ENCODE data around the gene ALOX12B.

The ALOX12B gene

DNA sequence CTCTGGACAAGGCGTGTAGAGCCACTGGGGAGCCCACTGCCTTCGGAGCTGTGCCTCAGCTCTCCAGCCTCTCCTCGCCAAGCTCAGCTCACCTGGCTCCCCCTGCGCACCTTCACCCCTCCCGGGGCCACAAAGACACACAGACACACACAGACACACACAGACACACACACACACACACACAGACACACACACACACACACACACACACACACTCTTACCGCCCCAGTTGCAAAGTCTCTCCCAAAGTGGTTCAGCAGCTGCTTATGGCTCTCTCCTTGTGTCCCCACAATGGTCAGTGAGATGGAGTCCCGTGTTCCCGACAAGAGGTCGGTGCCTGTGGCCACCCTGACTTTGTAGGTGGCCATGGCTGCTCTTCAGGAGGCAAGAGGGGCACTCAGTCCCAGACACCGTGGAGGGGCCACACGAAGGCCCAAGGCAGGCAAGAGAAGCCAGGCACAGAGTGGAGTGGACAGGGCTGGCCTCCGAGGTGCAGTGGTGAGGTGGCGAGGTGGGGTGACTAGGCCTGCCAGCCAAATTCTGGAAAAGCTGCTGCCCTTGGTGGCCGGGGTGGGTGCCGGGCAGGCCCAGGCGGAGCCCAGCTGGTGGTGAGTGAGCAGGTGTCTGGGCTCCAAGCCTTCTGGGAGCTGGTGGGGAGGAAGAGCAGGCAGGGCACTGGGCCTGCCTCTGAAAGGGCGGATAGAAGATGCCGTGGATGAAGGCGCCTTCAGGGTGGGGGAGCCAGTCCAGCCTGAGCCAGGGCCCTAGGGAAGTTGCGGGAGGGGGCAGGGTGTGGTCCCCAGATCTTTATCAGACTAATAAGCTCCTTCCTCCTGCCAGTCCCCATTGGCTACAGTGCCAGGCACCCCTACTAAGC, at the start of gene ALOX12B:
TSS of gene ALOX12B (minus strand) at position 642 of the 877 bp plus-strand sequence. CDS start at position 368, 274 bp downstream.
- no peak for DNase-seq

DNA sequence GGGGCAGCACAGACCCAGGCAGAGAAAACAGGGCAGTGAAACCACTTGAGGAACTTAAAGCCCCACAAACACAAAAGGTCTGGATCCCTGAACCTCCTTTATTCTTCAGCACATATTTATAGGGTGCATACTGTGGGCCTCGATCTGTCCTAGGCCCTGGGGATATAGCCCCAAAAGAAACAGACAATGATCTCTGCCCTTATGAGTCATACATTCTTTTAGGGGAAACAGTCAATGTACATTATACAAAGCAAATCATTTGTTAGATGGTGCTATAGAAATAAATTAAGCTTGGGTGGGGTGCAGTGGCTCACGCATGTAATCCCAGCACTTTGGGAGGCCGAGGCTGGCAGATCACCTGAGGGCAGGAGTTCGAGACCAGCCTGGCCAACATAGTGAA, 46.4 kb upstream of the ALOX12B start:
- DNase-seq: no peak

GRCh38 chr17:8133399-8133798, 45.9 kb upstream of the ALOX12B start:
- no peak for DNase-seq

DNA sequence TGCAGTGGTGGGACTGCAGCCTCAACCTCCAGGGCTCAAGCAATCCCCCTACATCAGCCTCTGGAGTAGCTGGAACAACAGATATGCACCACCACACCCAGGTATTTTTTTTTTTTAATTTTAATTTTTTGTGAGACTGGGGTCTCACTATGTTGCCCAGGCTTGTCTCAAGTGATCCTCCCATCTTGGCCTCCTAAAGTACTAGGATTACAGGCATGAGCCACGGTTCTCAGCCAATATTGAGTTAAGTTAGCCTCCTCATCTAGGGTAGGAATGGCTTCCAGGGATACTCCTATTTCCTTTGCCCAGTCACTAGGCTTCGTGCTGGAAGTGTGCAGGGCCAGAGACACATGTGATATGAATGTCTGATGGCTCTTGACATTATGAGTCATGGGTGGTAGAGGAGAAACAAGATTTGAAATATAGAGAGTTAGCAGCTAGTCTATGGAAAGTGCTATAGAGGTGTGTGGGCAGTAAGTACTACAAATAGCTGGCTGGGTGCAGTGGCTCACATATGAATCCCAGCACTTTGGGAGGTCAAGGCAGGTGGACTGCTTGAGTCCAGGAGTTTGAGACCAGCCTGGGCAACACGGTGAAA, 44.4 kb upstream of the ALOX12B start:
- peak in 1 of 3 donors; percentile 18 for DNase-seq

DNA sequence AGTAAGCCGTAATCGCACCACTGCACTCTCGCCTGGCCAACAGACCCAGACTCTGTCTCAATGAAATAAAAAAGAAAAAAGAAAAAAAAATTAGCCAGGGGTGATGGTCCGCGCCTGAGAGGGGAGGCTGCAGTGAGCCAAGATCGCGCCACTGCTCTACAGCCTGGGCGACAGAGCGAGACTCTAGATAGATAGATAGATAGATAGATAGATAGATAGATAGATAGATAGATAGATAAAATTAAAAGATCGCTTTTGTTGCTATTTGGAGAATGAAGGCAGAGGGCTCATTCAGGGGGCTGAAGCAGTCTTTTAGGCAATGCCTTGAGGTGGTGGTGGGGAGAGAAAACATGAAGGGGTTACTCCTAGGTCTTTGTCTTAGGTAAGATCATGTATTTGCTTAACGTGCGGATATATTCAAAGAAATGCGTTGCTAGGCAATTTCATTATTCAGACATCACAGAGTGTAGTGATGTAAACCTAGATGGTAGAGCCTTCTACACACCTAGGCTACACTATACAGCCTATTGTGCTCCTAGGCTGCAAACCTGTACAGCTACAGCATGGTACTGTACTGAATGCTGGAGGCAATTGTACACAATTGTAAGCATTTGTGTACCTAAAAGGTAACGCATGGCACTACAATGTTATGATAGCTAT, 40.7 kb upstream of the ALOX12B start:
- peak in 1 of 3 donors; percentile 7 for DNase-seq

DNA sequence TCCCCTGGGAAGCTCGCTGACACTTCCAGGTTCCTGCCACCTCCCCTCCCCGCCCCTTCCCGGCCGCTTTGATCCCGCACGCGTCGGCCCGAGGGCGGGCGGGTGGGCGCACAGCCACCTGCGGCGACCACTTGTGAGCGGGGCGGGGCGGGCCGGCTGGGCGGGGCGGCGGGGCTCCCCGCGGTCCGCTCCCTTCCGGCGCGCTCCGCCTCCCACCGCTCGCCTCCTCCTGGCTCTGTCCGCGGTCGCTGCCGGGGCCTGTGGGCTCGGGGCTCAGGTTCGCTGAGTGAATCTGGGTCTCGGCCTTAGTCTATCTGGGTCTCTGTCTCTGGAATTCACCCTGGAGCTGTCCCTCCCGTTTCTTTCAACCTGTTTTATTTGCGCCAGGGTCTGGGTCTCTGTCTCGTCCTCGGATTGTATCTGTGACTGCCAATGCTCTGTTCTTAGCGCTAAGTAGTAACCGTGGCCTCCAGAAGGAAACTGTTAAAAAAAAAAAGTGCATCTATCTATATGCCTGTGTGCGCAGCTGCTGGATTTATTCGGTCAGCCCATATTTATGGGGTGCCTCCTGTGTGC, 39.1 kb upstream of the ALOX12B start:
- peak; percentile 40 to 76 (median 50) for DNase-seq

- no peak for DNase-seq
Observed at GRCh38 chr17:8125947-8126490, 38.5 kb upstream of the ALOX12B start.

DNA sequence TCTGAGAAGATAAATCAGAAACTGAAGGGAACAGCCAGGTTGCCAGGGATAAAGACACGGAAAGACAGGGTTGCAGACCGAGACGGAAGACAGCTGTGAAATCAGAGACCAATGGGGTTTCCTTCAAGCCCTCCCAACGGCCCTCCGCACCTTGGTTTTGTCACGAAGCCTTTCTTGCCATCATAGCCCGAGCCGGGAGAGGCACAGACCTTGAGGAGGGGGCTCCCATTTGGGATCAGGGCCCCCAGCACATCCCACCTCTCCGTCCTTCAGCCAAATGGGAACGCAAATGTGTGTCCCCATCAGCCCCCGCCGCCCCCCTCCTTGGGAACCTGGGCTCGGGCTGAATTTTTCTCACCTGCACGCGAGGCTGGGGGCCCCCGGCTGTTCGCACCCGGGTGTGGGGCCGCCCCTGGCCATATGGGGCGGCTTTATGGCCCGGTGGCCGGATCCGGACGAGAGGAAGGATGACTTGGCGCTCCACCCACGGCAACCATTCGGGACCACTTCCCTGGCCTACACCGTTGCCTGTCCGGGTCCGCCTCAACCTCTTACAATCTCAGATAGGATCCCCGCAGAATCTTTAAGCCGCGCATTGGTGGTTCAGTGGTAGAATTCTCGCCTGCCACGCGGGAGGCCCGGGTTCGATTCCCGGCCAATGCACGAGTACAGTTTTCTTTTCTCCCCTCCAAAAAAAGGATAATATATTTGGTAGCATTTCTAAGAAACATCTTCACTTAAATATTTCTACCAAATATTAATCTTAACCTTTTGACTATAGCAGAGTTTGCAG, 37.8 kb upstream of the ALOX12B start:
- DNase-seq: peak; percentile 79 to 88 (median 80)

DNA sequence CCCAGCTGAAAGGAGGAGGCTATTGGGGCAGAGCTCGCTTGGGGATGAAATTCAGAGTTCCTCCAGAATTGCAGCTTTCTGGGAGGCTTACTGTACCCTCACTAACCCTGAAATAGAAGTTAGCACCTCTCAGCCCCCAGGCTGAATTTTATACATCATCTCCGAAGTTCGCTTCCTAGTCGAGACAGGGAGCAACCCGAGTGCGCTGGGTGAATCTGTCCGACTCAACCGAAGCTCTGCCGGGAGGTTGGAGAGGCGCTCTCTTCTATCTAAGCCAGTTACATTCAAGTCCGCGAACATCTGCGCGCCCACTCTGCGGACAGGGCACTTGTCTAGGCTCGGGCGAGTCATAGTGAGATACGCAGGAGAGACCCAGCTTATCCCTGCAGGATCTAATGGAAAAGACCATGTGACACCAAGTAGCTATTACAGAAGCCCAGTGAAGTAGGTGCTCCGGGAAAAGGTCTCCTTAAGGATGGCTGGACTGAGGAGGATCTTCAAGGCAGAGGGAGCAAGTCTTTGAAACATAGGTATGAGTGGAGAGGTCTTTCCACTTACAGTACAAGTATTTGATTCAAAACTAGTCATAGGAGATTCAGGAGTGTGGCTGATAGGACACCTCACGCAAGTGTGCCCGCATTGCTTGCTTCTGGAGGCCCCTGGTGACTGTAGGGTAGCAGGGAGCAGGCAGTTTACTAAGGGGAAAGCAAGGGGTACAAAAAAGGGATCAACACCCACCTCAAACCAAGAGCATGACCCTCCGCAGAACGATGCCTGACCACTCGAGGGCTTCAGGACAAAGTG, 37.0 kb upstream of the ALOX12B start:
- DNase-seq: peak in 2 of 3 donors; percentile 23 to 36

GRCh38 chr17:8123695-8124349, 36.3 kb upstream of the ALOX12B start, which contains the start of gene HES7:
Gene HES7, minus strand, starts transcription at chr17:8124106. Its CDS starts 22 bp downstream, at chr17:8124084.
- peak in 1 of 3 donors; percentile 17 for DNase-seq

- DNase-seq: peak in 2 of 3 donors; percentile 35 to 43
Observed at GRCh38 chr17:8122924-8123694, 35.6 kb upstream of the ALOX12B start.

DNA sequence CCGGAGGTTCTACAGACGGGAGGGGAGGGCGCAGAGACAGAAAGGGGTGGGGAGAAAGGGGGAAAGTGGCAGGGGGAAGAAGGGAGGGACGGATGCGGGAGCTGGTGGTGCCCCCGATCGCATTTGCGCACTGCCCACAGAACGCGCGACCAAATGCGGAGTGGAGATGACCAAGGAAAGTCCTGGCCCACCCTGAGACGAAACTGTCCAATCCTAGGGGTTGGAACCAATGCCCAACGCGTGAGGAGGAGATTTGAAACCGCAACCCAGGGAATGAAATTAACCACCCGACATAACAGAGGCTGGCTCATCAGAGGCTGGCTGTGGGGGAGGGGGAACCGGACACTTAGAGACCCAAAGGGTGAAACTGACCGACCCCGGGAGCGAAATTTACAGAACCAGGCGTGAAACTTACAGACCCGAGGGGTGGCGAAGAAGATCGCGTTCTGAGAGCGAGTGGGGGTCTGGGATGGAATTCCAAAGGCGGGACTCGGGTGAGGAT, 35.0 kb upstream of the ALOX12B start:
- DNase-seq: peak; percentile 30 to 44 (median 32)

DNA sequence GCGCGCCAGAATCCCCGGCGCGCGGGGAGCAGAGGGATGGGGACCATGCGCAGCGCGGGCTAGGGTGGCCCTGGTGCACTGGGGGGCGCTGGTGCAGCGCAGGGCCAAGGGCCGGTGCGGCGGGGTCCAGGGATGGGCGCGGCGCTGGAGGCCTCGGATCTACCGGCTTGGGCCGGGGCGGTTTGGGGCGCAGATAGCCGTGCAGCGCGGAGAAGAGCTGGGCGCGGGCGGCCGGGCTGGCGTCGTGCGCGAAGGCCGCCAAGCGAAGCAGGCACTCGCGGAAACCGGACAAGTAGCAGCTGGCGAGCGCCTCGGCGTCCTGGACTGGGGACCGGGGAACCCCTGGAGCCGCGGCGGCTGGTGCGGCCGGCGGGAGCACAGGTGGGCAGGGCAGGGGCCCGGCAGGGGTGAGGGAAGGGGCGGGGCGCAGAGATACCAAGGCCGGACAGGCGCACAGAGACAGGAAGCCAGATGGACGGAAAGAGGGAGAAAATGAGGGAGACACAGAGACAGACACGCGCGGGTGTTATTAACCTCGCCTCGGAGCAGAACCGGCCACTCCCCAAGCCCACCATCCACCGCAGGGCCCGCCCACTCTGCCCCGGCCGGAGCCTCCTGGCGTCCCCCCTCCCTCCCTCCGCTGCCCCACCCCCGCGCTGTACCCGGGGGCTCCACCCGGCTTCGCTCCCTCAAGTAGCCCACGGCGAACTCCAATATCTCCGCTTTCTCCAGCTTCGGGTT, 34.3 kb upstream of the ALOX12B start:
- DNase-seq: peak; percentile 58 to 84 (median 66)

DNA sequence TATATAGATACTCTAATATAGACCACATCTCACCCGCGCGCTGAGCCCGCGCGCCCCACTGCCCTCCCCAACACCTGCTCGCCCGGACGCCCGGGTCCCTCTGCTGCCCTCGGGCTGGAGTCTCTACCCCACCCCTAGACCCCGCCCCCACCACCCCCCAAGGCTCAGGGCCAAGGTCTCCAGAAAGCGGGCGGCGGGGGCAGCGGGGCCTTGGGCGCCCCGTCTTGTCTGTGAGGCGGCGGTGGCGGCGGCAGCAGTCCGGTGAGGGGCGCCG, 33.8 kb upstream of the ALOX12B start:
- DNase-seq: no peak

GRCh38 chr17:8120520-8121406, 33.2 kb upstream of the ALOX12B start:
- peak; percentile 73 to 81 (median 78) for DNase-seq

DNA sequence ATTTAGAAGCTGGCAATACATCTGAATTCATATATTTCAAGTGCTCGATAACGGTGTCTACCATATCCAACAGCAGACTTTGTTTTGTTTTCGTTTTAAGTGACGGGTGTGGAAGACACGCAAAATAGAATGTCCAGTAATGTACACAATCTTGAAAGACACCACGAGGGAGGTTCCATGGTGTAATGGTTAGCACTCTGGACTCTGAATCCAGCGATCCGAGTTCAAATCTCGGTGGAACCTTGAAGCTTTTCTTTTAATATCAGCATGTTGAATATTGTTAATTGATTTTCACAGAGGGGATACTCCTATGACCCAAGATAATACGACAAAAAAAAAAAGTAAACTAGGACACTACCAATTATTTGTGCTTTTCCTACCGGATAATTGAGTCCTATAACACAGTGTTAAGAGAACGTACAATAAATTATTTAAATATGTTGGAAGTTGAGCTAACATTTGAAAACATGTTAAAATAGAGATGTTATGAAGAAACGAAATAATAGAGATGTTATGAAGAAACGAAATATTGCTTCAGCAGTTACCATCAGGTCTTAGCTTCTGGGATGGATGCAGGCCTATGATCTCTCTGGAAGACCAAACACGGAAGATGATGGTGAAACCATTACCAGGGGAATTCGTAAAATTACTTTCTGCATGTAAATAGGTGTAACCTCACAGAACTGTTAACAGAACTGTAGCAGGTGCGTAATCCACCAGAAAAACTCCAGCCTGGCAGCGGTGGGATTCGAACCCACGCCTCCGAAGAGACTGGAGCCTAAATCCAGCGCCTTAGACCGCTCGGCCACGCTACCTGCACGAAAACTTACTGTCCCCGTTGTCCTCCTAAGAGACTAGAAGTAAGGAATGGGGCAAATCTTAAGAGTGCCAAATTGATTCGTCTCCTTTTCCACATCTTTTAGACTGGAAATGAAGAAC, 32.3 kb upstream of the ALOX12B start:
- peak; percentile 86 to 96 (median 95) for DNase-seq

Data from suppressor macrophage treated with lipopolysaccharide for 1 hour (primary cell).